PC-9 (cell line): ENCODE data around the gene VANGL1. TPM values are rescaled to one million over a fixed set of nuclear protein-coding genes. Genes with fewer than 3 reads are reported as not detected.
A peak's percentile ranks its signal among the peaks of the same experiment; 100 is the strongest.

Experiments
- BruUV-seq: library from RNA; stranded (reverse); fragments of 400-500 nt; replicated peaks from 2 replicates; lab custom pipeline; 2021; lab: Mats Ljungman, UMichigan
- CTCF ChIA-PET: fragments of 300-600 bp; sonication (Branson Sonifier 250); formaldehyde crosslinking; loops from one replicate; lab custom pipeline; 2022; ENCODE audit warnings: antibody characterized with exemption; lab: Charles Lee
- POLR2A ChIA-PET: fragments of 300-600 bp; sonication (Branson Sonifier 250); formaldehyde crosslinking; loops from one replicate; lab custom pipeline; 2022; ENCODE audit warnings: antibody characterized with exemption; ENCODE audit not compliant: unreplicated experiment; lab: Charles Lee
- DNase-seq, 2 experiments: peaks; one replicate each; pipeline versions ENCODE4 v3.0.0 to v3.0.0-alpha.2; 2015 to 2022; ENCODE audit warnings: mixed read lengths in 1 of 2
- H2AFZ ChIP-seq: fragments of 200-600 bp; sonication (generic); 2 replicates; pipeline ENCODE4 v1.8.1; 2017; ENCODE audit warnings: antibody characterized with exemption
- H3F3A ChIP-seq: fragments of 200-600 bp; sonication (generic); 2 replicates; pipeline ENCODE4 v1.8.1; 2017; ENCODE audit warnings: antibody characterized with exemption, mild to moderate bottlenecking, low read depth; ENCODE audit not compliant: insufficient read depth
- H3K27ac ChIP-seq: fragments of 200-600 bp; sonication (generic); 2 replicates; pipeline ENCODE4 v1.6.1; 2016; ENCODE audit warnings: mixed run types
- H3K27me3 ChIP-seq: fragments of 200-600 bp; sonication (generic); 2 replicates; pipeline ENCODE4 v1.6.1; 2016; ENCODE audit warnings: low read depth, mixed run types; ENCODE audit not compliant: insufficient read depth
- H3K36me3 ChIP-seq: fragments of 200-600 bp; sonication (generic); 2 replicates; pipeline ENCODE4 v1.6.1; 2016; ENCODE audit warnings: low read depth, mixed run types
- H3K4me1 ChIP-seq: fragments of 200-600 bp; sonication (generic); replicated peaks from 2 replicates; pipeline ENCODE4 v1.6.1; 2016; ENCODE audit warnings: mixed run types; ENCODE audit not compliant: insufficient read depth
- H3K4me2 ChIP-seq: fragments of 200-600 bp; sonication (generic); 2 replicates; pipeline ENCODE4 v1.6.1; 2017; ENCODE audit warnings: mixed run types
- H3K4me3 ChIP-seq: fragments of 200-600 bp; sonication (generic); 2 replicates; pipeline ENCODE4 v1.6.1; 2016; ENCODE audit warnings: mixed run types
- H3K79me2 ChIP-seq: fragments of 200-600 bp; sonication (generic); 2 replicates; pipeline ENCODE4 v1.6.1; 2017; ENCODE audit warnings: low read depth, mixed run types
- H3K9me2 ChIP-seq: fragments of 200-600 bp; sonication (generic); 2 replicates; pipeline ENCODE4 v1.8.1; 2017; ENCODE audit warnings: mild to moderate bottlenecking; ENCODE audit not compliant: insufficient read depth
- H3K9me3 ChIP-seq: fragments of 200-600 bp; sonication (generic); 2 replicates; pipeline ENCODE4 v1.8.1; 2016; ENCODE audit warnings: low read depth; ENCODE audit not compliant: insufficient read depth
- H4K20me1 ChIP-seq: fragments of 200-600 bp; sonication (generic); 2 replicates; pipeline ENCODE4 v1.8.1; 2017; ENCODE audit not compliant: insufficient read depth
- CTCF ChIP-seq: fragments of 200-600 bp; sonication (generic); conservative IDR thresholded peaks from 2 replicates; pipeline ENCODE4 v1.6.1; 2017; ENCODE audit warnings: mixed run types, antibody characterized with exemption, mild to moderate bottlenecking, moderate library complexity
- EZH2 ChIP-seq: fragments of 200-600 bp; sonication (generic); IDR thresholded peaks from 2 replicates; pipeline ENCODE4 v1.8.0; 2017; ENCODE audit warnings: antibody characterized with exemption, low read depth
- intact Hi-C: fragments of 100-400 bp; cut with micrococcal nuclease; formaldehyde crosslinking; loops from one replicate; pipeline ENCODE4 v1.10.0; 2022; ENCODE audit not compliant: unreplicated experiment
- total RNA-seq: library from RNA; stranded (reverse); gene quantifications from 2 replicates; pipeline ENCODE4 v1.2.3, GENCODE V29; 2021

Gene VANGL1
- total RNA-seq, 1 experiment from 2014 or later: 43.0 TPM

GRCh38 chr1:115732316-115732715 lies 90.5 kb downstream of the VANGL1 start:
- no peak for TF ChIP-seq CTCF
- TF ChIP-seq EZH2: no peak
- Histone ChIP-seq H3K79me2 (no peaks in the 10 kb centered on the region), H3K27me3 (no peaks in the 10 kb centered on the region), H3K4me1 (peaks cover 15% of the 10 kb centered on the region), H3K4me3 (no peak overlapping the region), H2AFZ (no peak overlapping the region), H3K27ac (no peak overlapping the region), H3F3A (peaks cover 14% of the 10 kb centered on the region; the same call in 1 of the 2 replicates), H3K9me3 (no peaks in the 10 kb centered on the region), H3K4me2 (no peak overlapping the region), H3K36me3 (no peaks in the 10 kb centered on the region), H4K20me1 (no peaks in the 10 kb centered on the region), H3K9me2 (no peaks in the 10 kb centered on the region)
- intact Hi-C loops: no loop called here
- no peak for DNase-seq
- no TSS peak for BruUV-seq
- ChIA-PET POLR2A (no interaction called here), CTCF (no interaction called here)

GRCh38 chr1:115740811-115741210 lies 99.0 kb downstream of the VANGL1 start:
- no peaks in the 10 kb centered on the region for H3F3A ChIP-seq
- no TSS peak for BruUV-seq
- H3K27me3 ChIP-seq: no peaks in the 10 kb centered on the region
- intact Hi-C loops: no loop called here
- no peaks in the 10 kb centered on the region for H3K9me2 ChIP-seq
- ChIA-PET POLR2A (no interaction called here), CTCF (no interaction called here)
- H3K27ac ChIP-seq: no peak overlapping the region
- no peak for DNase-seq
- H3K36me3 ChIP-seq: no peaks in the 10 kb centered on the region
- no peaks in the 10 kb centered on the region for H3K4me1 ChIP-seq
- H3K79me2 ChIP-seq: no peaks in the 10 kb centered on the region
- H3K4me3 ChIP-seq: no peak overlapping the region
- H2AFZ ChIP-seq: no peak overlapping the region
- no peak overlapping the region for H3K4me2 ChIP-seq
- H4K20me1 ChIP-seq: no peaks in the 10 kb centered on the region
- no peak for TF ChIP-seq EZH2
- no peaks in the 10 kb centered on the region for H3K9me3 ChIP-seq

GRCh38 chr1:115744646-115745275 lies 103.0 kb downstream of the VANGL1 start:
- H3K4me2 ChIP-seq: no peak overlapping the region
- H3K36me3 ChIP-seq: no peaks in the 10 kb centered on the region
- ChIA-PET CTCF (no interaction called here), POLR2A (interaction anchor here (0.6 kb wide), 1 partner anchor 626 kb away, joined by 8 read pairs; no protein-coding TSS in a partner anchor)
- no peaks in the 10 kb centered on the region for H3K9me3 ChIP-seq
- no peak overlapping the region for H3K27ac ChIP-seq
- no peaks in the 10 kb centered on the region for H4K20me1 ChIP-seq
- 0 out of 2 replicates have a peak overlapping the region, but pooled peaks have one; percentile 26 for H2AFZ ChIP-seq
- H3K79me2 ChIP-seq: no peaks in the 10 kb centered on the region
- H3K27me3 ChIP-seq: no peaks in the 10 kb centered on the region
- TF ChIP-seq EZH2 (no peak), CTCF (no peak)
- H3F3A ChIP-seq: no peaks in the 10 kb centered on the region; the same call in 1 of the 2 replicates
- no peak for DNase-seq
- intact Hi-C loops: no loop called here
- BruUV-seq: no TSS peak
- peaks cover 15% of the 10 kb centered on the region for H3K4me1 ChIP-seq
- no peaks in the 10 kb centered on the region for H3K9me2 ChIP-seq
- H3K4me3 ChIP-seq: no peak overlapping the region
